PC-3 (cell line): Measurements from ENCODE around the gene DCTN3.

Experiments used
- CTCF ChIP-seq: fragments of 300-600 bp; sonication (generic); conservative IDR thresholded peaks from 2 replicates; pipeline ENCODE4 v1.5.1; 2017; ENCODE audit warnings: antibody characterized with exemption, low read depth, mild to moderate bottlenecking, low read length
- EZH2phosphoT487 ChIP-seq: fragments of 300-600 bp; sonication (generic); IDR thresholded peaks from 2 replicates; pipeline ENCODE4 v1.6.1; 2018; ENCODE audit warnings: mild to moderate bottlenecking, antibody characterized with exemption, low read length, borderline replicate concordance

- TF ChIP-seq CTCF (no peak), EZH2phosphoT487 (no peak)
Measured at GRCh38 chr9:34611811-34612787, 8.2 kb downstream of the DCTN3 start, which contains the start of gene RPP25L.
